ENCODE data around the gene ARF6.
"Not testable (repeated sequence)": the region's sequence is repeated elsewhere in the genome, so short reads cannot be mapped to it uniquely, and the experiment has no call there.

The ARF6 gene

DNA sequence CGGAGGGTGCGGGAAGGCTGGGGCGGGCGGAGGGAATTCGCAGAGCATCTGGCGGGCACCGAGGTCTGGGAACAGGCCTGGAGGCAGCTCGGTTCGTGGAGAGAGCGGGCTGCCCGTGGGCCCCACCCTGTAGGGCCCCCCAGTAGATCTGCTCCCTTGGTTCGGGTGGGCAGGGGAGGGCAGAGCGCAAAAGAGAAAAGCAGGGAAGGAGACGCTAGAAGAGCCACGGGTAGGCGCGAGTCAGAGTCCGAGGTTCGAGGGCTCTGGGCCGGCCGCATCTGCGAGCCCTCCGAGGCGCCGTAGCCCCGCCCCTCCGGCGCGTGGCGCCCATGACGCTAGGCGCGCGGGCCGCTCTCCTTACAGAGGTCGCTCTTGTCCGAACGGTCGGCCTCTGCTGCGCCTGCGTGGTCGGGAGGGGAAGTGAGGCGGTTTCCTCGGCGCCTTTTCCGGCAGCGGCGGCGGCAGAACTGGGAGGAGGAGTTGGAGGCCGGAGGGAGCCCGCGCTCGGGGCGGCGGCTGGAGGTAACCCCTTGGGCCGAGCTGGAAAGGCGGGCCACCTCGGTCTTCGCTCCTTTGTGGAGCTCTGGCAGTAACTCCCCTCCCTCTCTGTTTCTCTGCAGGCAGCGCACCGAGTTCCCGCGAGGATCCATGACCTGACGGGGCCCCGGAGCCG lies at the start of gene ARF6:
Gene ARF6, plus strand, starts transcription at position 447 of the 673 bp plus-strand sequence. CDS start 655 bp downstream, outside the sequence.
- peak; percentile 97 for DNase-seq

GRCh38 chr14:49849213-49849847 lies 43.6 kb upstream of the ARF6 start:
- DNase-seq, result no peak

DNA sequence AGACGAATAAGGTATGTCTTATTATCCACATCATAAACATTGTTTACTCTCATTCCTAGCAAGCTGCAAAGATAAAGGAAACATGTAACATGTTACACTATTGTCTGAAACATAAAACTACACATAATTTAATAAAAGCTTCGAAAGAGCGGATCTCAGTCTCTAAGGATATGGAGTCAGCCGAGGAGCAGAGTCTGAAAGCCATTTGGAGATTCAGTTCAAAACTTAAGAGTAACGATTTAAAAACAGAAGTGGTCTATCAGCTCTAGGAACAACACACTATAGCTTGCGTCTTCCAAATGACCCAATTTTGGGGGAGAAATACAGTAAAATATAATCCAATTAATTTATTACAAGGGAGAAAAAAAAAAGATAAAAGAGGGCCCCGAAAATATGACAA lies 41.1 kb upstream of the ARF6 start:
- peak; percentile 3 for DNase-seq

GRCh38 chr14:49852301-49853157 lies 40.4 kb upstream of the ARF6 start, which contains the start of gene NEMF:
Gene NEMF (minus strand): TSS chr14:49852788. CDS start chr14:49852753, 35 bp downstream.
- peak; percentile 81 for DNase-seq

DNA sequence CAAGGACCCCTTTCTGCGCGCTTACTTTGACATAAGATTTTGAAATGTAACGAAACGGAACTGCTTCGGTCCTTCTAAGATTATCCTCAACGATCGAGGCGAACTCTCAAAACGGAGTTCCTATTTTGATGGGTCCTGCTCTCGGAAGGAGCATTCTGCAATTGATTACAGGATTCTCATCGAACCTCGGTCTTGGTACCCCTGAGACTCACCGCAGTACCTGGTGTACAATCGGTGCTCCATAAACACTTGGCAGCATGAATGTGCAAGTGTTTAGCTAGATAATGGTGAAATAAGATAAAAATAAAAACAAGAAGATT lies 39.8 kb upstream of the ARF6 start:
- DNase-seq, result no peak

- peak; percentile 55 for DNase-seq
Observed at GRCh38 chr14:49853572-49854375, 39.1 kb upstream of the ARF6 start.

DNA sequence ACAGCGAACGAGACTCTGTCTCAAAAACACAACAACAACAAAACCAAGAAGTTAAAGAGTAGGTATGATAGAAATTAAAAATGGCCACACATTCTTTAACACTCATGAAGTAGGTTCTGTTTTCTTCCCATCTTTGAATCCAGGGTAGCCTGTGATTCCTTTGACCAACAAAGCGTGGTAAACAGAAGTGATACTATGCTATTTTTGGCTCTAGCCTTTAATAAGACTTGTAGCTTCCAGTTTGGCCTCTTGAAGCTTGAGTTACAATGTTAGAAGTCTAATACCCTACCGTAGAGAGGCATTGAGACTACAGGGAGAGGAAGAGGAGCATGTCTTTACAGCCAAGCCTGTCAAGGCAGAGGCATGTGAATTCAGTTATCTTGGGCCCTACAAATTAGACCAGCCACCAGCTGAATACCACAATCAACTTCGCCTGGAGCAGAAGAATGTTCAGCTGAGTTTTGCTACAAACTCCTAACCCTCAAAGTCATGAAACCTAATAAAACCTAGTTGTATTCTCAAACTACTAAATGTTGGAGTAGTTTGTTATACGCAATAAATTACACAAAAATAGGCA lies 35.4 kb upstream of the ARF6 start:
- DNase-seq, result no peak

- DNase-seq, result no peak
Observed at GRCh38 chr14:49858383-49858782, 34.5 kb upstream of the ARF6 start.

DNA sequence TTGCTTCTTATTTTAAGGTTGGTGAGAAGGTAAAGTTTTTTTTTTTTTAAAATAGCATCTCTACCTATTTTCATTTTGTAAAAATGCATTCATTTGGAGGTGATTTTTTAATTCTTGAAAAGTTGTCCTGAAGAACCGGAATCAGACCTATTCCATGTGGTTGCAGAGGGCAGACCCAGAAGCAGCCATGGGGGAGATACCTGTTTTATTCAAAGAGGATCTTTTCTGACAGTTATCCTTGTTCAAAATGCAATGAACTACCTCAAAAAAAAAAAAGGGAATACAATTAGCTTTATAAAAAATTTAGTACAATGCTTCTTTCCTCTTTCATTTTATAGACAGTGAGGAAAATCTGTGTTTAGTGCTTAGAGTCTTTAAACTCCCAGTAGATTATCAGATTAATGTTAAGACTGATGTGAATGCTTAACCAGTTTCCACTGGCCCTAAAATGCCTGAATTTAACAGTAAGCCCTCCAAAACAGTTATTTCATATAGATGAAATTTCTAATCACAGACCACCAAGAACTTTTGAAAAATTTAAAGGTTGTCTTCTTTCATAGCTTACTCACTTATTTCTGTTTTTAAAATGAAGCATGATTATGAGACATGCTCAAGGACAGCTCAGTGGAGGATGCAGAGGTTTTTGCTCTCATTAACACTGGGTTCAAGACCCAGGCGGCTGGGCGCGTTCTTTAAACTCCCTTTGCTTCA lies 31.7 kb upstream of the ARF6 start:
- DNase-seq, result no peak

- DNase-seq, result peak; percentile 89
Observed at GRCh38 chr14:49861699-49862088, 31.2 kb upstream of the ARF6 start.

GRCh38 chr14:49862089-49862673 lies 30.7 kb upstream of the ARF6 start:
- peak; percentile 73 for DNase-seq

GRCh38 chr14:49863487-49864281 lies 29.2 kb upstream of the ARF6 start:
- peak; percentile 5 for DNase-seq

- DNase-seq, result peak; percentile 52
Observed at GRCh38 chr14:49865431-49865859, 27.4 kb upstream of the ARF6 start.

DNA sequence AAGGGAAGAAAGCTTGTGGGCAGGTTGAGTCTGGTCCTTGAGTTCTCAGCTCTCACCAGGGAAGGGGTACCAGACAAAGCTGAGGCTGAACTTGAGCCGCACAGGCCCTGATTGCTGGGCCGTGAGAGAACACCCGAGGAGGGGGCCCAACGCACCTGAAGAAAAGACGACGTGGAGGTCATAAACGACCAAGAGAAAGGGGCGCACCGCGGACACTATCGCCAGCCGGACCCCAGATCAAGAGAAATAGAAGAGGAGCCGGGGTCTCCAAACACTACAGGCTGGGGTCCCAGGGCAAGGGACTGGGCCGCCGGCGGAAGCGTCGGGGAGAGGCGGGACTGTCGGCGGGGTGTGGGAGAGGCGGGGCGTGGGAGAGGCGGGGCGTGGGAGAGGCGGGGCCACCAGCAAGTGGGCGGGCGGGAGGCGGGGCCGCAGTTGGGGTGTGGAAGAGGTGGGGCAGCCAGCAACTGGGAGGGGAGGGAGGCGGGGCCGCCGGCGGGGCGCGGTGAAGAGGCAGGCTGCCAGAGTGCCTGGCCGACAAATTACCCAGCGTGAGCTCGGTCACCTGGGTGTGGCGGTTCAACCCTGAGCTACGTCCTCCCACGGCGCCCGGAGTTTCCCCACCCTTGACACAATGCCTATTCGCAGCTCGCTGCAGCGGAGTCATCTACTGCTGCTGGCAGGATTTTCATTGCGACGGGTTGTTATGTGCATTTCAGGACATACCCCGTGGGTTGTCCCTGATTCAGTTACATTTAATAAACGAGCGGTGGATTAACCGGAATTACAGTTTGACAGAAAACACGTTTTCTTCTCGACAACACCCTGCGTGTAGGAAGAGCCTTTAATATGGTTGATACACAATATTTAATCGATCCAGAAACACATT lies 24.8 kb upstream of the ARF6 start:
- DNase-seq, result peak; percentile 94

- DNase-seq, result no peak
Observed at GRCh38 chr14:49868720-49869114, 24.2 kb upstream of the ARF6 start.

- no peak for DNase-seq
Observed at GRCh38 chr14:49870908-49871307, 22.0 kb upstream of the ARF6 start.

DNA sequence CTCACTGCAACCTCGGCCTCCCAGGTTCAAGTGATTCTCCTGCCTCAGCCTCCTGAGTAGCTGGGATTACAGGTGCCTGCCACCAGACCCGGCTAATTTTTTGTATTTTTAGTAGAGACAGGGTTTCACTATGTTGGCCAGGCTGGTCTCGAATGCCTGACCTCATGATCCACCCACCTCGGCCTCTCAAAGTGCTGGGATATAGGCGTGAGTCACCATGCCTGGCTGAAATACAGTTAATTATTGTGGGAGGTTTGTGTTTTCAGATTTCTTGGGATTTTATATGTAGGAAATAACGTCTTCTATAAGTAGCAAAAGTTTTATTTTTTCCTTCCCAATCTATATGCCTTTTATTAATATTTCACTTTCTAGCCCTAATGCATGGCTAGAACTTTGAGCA lies 19.3 kb upstream of the ARF6 start:
- DNase-seq, result not testable (repeated sequence)

DNA sequence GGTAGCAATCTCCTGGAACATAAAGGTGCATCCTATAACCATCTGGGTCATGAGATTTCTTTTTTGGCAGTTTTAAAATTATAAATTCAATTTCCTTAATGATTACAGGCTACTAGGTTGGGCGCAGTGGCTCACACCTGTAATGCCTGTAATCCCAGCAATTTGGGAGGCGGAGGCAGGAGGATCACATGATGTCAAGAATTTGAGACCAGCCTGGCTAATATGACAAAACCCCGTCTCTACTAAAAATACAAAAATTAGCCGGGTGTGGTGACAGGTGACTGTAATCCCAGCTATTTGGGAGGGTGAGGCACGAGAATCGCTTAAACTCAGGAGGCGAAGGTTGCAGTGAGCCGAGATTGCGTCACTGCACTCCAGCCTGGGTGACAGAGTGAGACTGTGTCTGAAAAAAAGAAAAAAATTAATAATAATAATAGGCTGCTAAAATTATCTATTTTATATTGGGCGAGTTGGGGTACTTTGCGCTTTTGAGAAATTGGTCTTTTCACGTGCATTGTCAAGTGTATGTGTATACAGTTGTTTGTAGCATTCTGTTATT lies 17.2 kb upstream of the ARF6 start:
- DNase-seq, result no peak

DNA sequence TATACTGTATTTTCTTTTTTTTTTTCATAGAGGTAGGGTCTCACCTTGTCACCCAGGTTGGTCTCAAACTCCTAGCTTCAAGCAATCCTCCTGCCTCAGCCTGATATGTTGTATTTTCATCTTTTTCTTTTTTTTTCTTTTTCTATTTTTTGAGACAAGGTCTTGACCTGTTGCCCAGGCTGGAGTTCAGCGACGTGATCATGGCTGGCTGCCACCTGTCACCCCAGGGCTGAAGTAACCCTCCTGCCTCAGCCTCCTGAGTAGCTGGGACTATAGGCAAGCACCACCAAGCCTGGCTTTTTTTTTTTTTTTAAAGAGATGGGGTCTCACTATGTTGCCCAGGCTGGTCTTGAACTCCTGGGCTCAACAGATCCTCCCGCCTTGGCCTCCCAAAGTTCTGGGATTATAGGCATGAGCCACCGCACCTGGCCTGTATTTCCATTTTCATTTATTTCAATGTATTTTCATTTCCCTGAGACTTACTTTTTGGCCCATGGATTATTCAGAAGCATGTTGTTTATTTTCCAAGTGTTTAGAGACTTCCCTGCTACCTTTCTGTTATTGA lies 16.2 kb upstream of the ARF6 start:
- DNase-seq, result no peak
